Activated CD4-positive, alpha-beta T cell treated with anti-CD3 and anti-CD28 coated beads, Interleukin-2, amount 50 U/mL, for 24 hours (primary cell): Measurements from ENCODE around the gene GPR84.

Source experiments
- DNase-seq, 2 donors: peaks; one replicate each; pipeline ENCODE4 v3.0.0-alpha.2; 2020; ENCODE audit warnings: low read depth in 1 of 2, low spot score in 1 of 2

Gene GPR84

GRCh38 chr12:54392485-54393206 is 28.4 kb upstream of the GPR84 start:
- DNase-seq, result no peak

GRCh38 chr12:54390668-54391551 is 26.6 kb upstream of the GPR84 start:
- peak in 1 of 2 donors; percentile 45 for DNase-seq

- no peak for DNase-seq
These were observed 25.9 kb upstream of the GPR84 start for GRCh38 chr12:54390176-54390667.

GRCh38 chr12:54389607-54390175 is 25.4 kb upstream of the GPR84 start:
- DNase-seq, result no peak

- DNase-seq, result no peak
These were observed 24.8 kb upstream of the GPR84 start for GRCh38 chr12:54389134-54389508.

- no peak for DNase-seq
These were observed 24.2 kb upstream of the GPR84 start for GRCh38 chr12:54388237-54389133.

GRCh38 chr12:54387114-54387467 is 22.8 kb upstream of the GPR84 start:
- DNase-seq, result no peak

- no peak for DNase-seq
These were observed 22.3 kb upstream of the GPR84 start for GRCh38 chr12:54386403-54387113.

GRCh38 chr12:54385251-54385914 is 21.1 kb upstream of the GPR84 start:
- no peak for DNase-seq

GRCh38 chr12:54384591-54385041 is 20.3 kb upstream of the GPR84 start, which contains the start of gene ZNF385A:
TSS of gene ZNF385A (minus strand) at chr12:54384733. CDS start at chr12:54384514, 219 bp downstream.
- no peak for DNase-seq

GRCh38 chr12:54383041-54383609 is 18.8 kb upstream of the GPR84 start:
- DNase-seq, result no peak

GRCh38 chr12:54381136-54381535 is 16.9 kb upstream of the GPR84 start:
- no peak for DNase-seq

- DNase-seq, result peak; percentile 75 to 86
These were observed 15.3 kb upstream of the GPR84 start for GRCh38 chr12:54379398-54380201.

- no peak for DNase-seq
These were observed 14.6 kb upstream of the GPR84 start for GRCh38 chr12:54378796-54379397.

GRCh38 chr12:54377797-54378515 is 13.7 kb upstream of the GPR84 start:
- DNase-seq, result no peak

GRCh38 chr12:54377007-54377406 is 12.7 kb upstream of the GPR84 start:
- no peak for DNase-seq

- DNase-seq, result no peak
These were observed 12.3 kb upstream of the GPR84 start for GRCh38 chr12:54376596-54376995.
